ENCODE data around the gene TNS4.

TNS4 gene

GRCh38 chr17:40522250-40522960, 21.0 kb upstream of the TNS4 start:
- Histone ChIP-seq H3K9me3 (ENCODE audit: low read depth, low read length) (no peaks in the 10 kb centered on the region; the same call in 1 of the 2 replicates), H3K4me3 (no peak overlapping the region), H3K36me3 (ENCODE audit: insufficient read depth, low read length) (no peaks in the 10 kb centered on the region), H3K9ac (ENCODE audit: insufficient read length) (no peak overlapping the region), H3K27ac (no peak overlapping the region)
- DNase-seq (ENCODE audit: low read depth, low spot score), result no peak
- TF ChIP-seq POLR2AphosphoS5 (IDR thresholded peaks at IDR 0.05; ENCODE audit: borderline replicate concordance, low read depth, low read length) (no peak), FOXP2 (optimal IDR thresholded peaks at IDR 0.05; ENCODE audit: control extremely low read depth, extremely low read length, insufficient read depth) (no peak), EZH2 (IDR thresholded peaks at IDR 0.05) (no peak)

- Histone ChIP-seq H3K4me3 (no peak overlapping the region), H3K36me3 (ENCODE audit: insufficient read depth, low read length) (no peaks in the 10 kb centered on the region), H3K27ac (no peak overlapping the region), H3K9me3 (ENCODE audit: low read depth, low read length) (no peaks in the 10 kb centered on the region; the same call in 1 of the 2 replicates), H3K9ac (ENCODE audit: insufficient read length) (no peak overlapping the region)
- no peak for TF ChIP-seq FOXP2 (optimal IDR thresholded peaks at IDR 0.05; ENCODE audit: control extremely low read depth, extremely low read length, insufficient read depth)
- TF ChIP-seq POLR2AphosphoS5 (IDR thresholded peaks at IDR 0.05; ENCODE audit: borderline replicate concordance, low read depth, low read length), result no peak
- TF ChIP-seq EZH2 (IDR thresholded peaks at IDR 0.05), result no peak
- no peak for DNase-seq (ENCODE audit: low read depth, low spot score)
These were observed 19.6 kb upstream of the TNS4 start for GRCh38 chr17:40520991-40521453.

- H3K9me3 ChIP-seq (ENCODE audit: low read depth, low read length), result no peaks in the 10 kb centered on the region
- no peak for DNase-seq (ENCODE audit: low read depth, low spot score)
- H3K27ac ChIP-seq, result no peak overlapping the region
- TF ChIP-seq FOXP2 (optimal IDR thresholded peaks at IDR 0.05; ENCODE audit: control extremely low read depth, extremely low read length, insufficient read depth), result no peak
- no peak for TF ChIP-seq EZH2 (IDR thresholded peaks at IDR 0.05)
- no peak for TF ChIP-seq POLR2AphosphoS5 (IDR thresholded peaks at IDR 0.05; ENCODE audit: borderline replicate concordance, low read depth, low read length)
- H3K4me3 ChIP-seq, result no peak overlapping the region
- H3K36me3 ChIP-seq (ENCODE audit: insufficient read depth, low read length), result no peaks in the 10 kb centered on the region
- H3K9ac ChIP-seq (ENCODE audit: insufficient read length), result no peak overlapping the region
These were observed 17.8 kb upstream of the TNS4 start for GRCh38 chr17:40519089-40519775.

- H3K36me3 ChIP-seq (ENCODE audit: insufficient read depth, low read length), result no peaks in the 10 kb centered on the region
- H3K27ac ChIP-seq, result no peak overlapping the region
- no peak for DNase-seq (ENCODE audit: low read depth, low spot score)
- H3K9me3 ChIP-seq (ENCODE audit: low read depth, low read length), result no peaks in the 10 kb centered on the region
- no peak overlapping the region for H3K4me3 ChIP-seq
- H3K9ac ChIP-seq (ENCODE audit: insufficient read length), result no peak overlapping the region
- TF ChIP-seq FOXP2 (optimal IDR thresholded peaks at IDR 0.05; ENCODE audit: control extremely low read depth, extremely low read length, insufficient read depth) (no peak), POLR2AphosphoS5 (IDR thresholded peaks at IDR 0.05; ENCODE audit: borderline replicate concordance, low read depth, low read length) (no peak), EZH2 (IDR thresholded peaks at IDR 0.05) (no peak)
These were observed 17.1 kb upstream of the TNS4 start for GRCh38 chr17:40518401-40519088.

- H3K9me3 ChIP-seq (ENCODE audit: low read depth, low read length), result no peaks in the 10 kb centered on the region
- no peak for DNase-seq (ENCODE audit: low read depth, low spot score)
- H3K36me3 ChIP-seq (ENCODE audit: insufficient read depth, low read length), result no peaks in the 10 kb centered on the region
- H3K4me3 ChIP-seq, result no peak overlapping the region
- no peak overlapping the region for H3K9ac ChIP-seq (ENCODE audit: insufficient read length)
- no peak overlapping the region for H3K27ac ChIP-seq
- TF ChIP-seq FOXP2 (optimal IDR thresholded peaks at IDR 0.05; ENCODE audit: control extremely low read depth, extremely low read length, insufficient read depth), result no peak
These were observed 16.6 kb upstream of the TNS4 start for GRCh38 chr17:40517981-40518380.

- H3K36me3 ChIP-seq (ENCODE audit: insufficient read depth, low read length), result no peaks in the 10 kb centered on the region
- no peak for DNase-seq (ENCODE audit: low read depth, low spot score)
- TF ChIP-seq EZH2 (IDR thresholded peaks at IDR 0.05) (no peak), POLR2AphosphoS5 (IDR thresholded peaks at IDR 0.05; ENCODE audit: borderline replicate concordance, low read depth, low read length) (no peak), FOXP2 (optimal IDR thresholded peaks at IDR 0.05; ENCODE audit: control extremely low read depth, extremely low read length, insufficient read depth) (no peak)
- no peak overlapping the region for H3K9ac ChIP-seq (ENCODE audit: insufficient read length)
- 0 out of 2 replicates have a peak overlapping the region, but pooled peaks have one; percentile 51 for H3K27ac ChIP-seq
- no peaks in the 10 kb centered on the region for H3K9me3 ChIP-seq (ENCODE audit: low read depth, low read length)
- H3K4me3 ChIP-seq, result no peak overlapping the region
These were observed 15.9 kb upstream of the TNS4 start for GRCh38 chr17:40517286-40517662.

- TF ChIP-seq POLR2AphosphoS5 (IDR thresholded peaks at IDR 0.05; ENCODE audit: borderline replicate concordance, low read depth, low read length), result no peak; the same call in 1 of the 2 replicates
- TF ChIP-seq EZH2 (IDR thresholded peaks at IDR 0.05), result no peak
- no peak for TF ChIP-seq FOXP2 (optimal IDR thresholded peaks at IDR 0.05; ENCODE audit: control extremely low read depth, extremely low read length, insufficient read depth)
- no peaks in the 10 kb centered on the region for H3K9me3 ChIP-seq (ENCODE audit: low read depth, low read length)
- no peaks in the 10 kb centered on the region for H3K36me3 ChIP-seq (ENCODE audit: insufficient read depth, low read length)
- peak; percentile 53 for DNase-seq (ENCODE audit: low read depth, low spot score)
- peak overlapping the region; percentile 43; the same call in 1 of the 2 replicates for H3K4me3 ChIP-seq
- H3K27ac ChIP-seq, result peak overlapping the region; percentile 51; the same call in 1 of the 2 replicates
- H3K9ac ChIP-seq (ENCODE audit: insufficient read length), result peak overlapping the region; percentile 15
These were observed 15.3 kb upstream of the TNS4 start for GRCh38 chr17:40516581-40517285.

All from SK-N-MC (cell line).